PC-3 (cell line): Measurements from ENCODE around the gene MYLK. TPM values are rescaled to one million over a fixed set of nuclear protein-coding genes. Genes with fewer than 3 reads are reported as not detected.

Experiments used
- ATAC-seq: fragments of 200-7000 bp; cut with Tn5 transposase; 2 replicates; pipeline ENCODE4 v1.9.1; 2020; ENCODE audit warnings: mild to moderate bottlenecking, moderate library complexity
- BruUV-seq: library from RNA; stranded (reverse); fragments of 400-500 nt; replicated peaks from 2 replicates; lab custom pipeline; 2021; lab: Mats Ljungman, UMichigan
- CTCF ChIA-PET: fragments of 300-600 bp; sonication (Branson Sonifier 250); formaldehyde crosslinking; loops from one replicate; lab custom pipeline; 2022; ENCODE audit warnings: antibody characterized with exemption; lab: Charles Lee
- POLR2A ChIA-PET: fragments of 300-600 bp; sonication (Branson Sonifier 250); formaldehyde crosslinking; loops from one replicate; lab custom pipeline; 2022; ENCODE audit warnings: antibody characterized with exemption; ENCODE audit not compliant: unreplicated experiment; lab: Charles Lee
- DNase-seq: peaks from one replicate; pipeline ENCODE4 v3.0.0-alpha.2; 2015
- H2AFZ ChIP-seq: fragments of 300-600 bp; sonication (generic); 2 replicates; pipeline ENCODE4 v1.6.0; 2016; ENCODE audit warnings: antibody characterized with exemption, low read length
- H3F3A ChIP-seq: fragments of 300-600 bp; sonication (generic); one replicate; pipeline ENCODE4 v1.6.0; 2017; ENCODE audit warnings: antibody characterized with exemption, low read length, control low read depth, mild to moderate bottlenecking; ENCODE audit not compliant: unreplicated experiment
- H3K27ac ChIP-seq: fragments of 300-600 bp; sonication (generic); 2 replicates; pipeline ENCODE4 v1.5.1; 2016; ENCODE audit warnings: mild to moderate bottlenecking, low read length
- H3K27me3 ChIP-seq: fragments of 300-600 bp; sonication (generic); 2 replicates; pipeline ENCODE4 v1.6.1; 2016; ENCODE audit warnings: low read length, mixed read lengths
- H3K36me3 ChIP-seq: fragments of 300-600 bp; sonication (generic); 2 replicates; pipeline ENCODE4 v1.6.1; 2016; ENCODE audit warnings: low read depth, mixed run types, low read length, mixed read lengths
- H3K4me1 ChIP-seq: fragments of 300-600 bp; sonication (generic); 2 replicates; pipeline ENCODE4 v1.5.1; 2016; ENCODE audit warnings: low read length; ENCODE audit not compliant: insufficient read depth
- H3K4me2 ChIP-seq: fragments of 300-600 bp; sonication (generic); 2 replicates; pipeline ENCODE4 v1.6.0; 2016; ENCODE audit warnings: low read length
- H3K4me3 ChIP-seq: fragments of 300-600 bp; sonication (generic); 2 replicates; pipeline ENCODE4 v1.5.1; 2016; ENCODE audit warnings: mild to moderate bottlenecking, low read length, mixed read lengths
- H3K79me2 ChIP-seq: fragments of 300-600 bp; sonication (generic); 2 replicates; pipeline ENCODE4 v1.6.1; 2017; ENCODE audit warnings: low read length, mixed read lengths
- H3K9ac ChIP-seq: fragments of 300-600 bp; sonication (generic); 2 replicates; pipeline ENCODE4 v1.6.0; 2016; ENCODE audit warnings: mild to moderate bottlenecking, low read length
- H3K9me2 ChIP-seq: fragments of 300-600 bp; sonication (generic); replicated peaks from 2 replicates; pipeline ENCODE4 v1.6.1; 2016; ENCODE audit warnings: mixed run types, low read length, mixed read lengths
- H3K9me3 ChIP-seq: fragments of 300-600 bp; sonication (generic); 2 replicates; pipeline ENCODE4 v1.6.1; 2016; ENCODE audit warnings: low read length, mixed read lengths
- H4K20me1 ChIP-seq: fragments of 300-600 bp; sonication (generic); 2 replicates; pipeline ENCODE4 v1.6.1; 2016; ENCODE audit warnings: low read length, mixed read lengths
- CTCF ChIP-seq: fragments of 300-600 bp; sonication (generic); conservative IDR thresholded peaks from 2 replicates; pipeline ENCODE4 v1.5.1; 2017; ENCODE audit warnings: antibody characterized with exemption, low read depth, mild to moderate bottlenecking, low read length
- EZH2 ChIP-seq: fragments of 300-600 bp; sonication (generic); IDR thresholded peaks from one replicate; pipeline ENCODE4 v1.6.1; 2017; ENCODE audit warnings: antibody characterized with exemption, mild to moderate bottlenecking, low read length; ENCODE audit not compliant: unreplicated experiment
- EZH2phosphoT487 ChIP-seq: fragments of 300-600 bp; sonication (generic); IDR thresholded peaks from 2 replicates; pipeline ENCODE4 v1.6.1; 2018; ENCODE audit warnings: mild to moderate bottlenecking, antibody characterized with exemption, low read length, borderline replicate concordance
- intact Hi-C: fragments of 100-400 bp; cut with micrococcal nuclease; formaldehyde crosslinking; loops from 2 replicates; pipeline ENCODE4 v1.9.0; 2023
- total RNA-seq: library from RNA; depleted of rRNA; stranded (reverse); fragments of >200 nt; gene quantifications from 2 replicates; pipeline ENCODE4 v1.2.3, GENCODE V29; 2014

MYLK gene
- total RNA-seq, 1 experiment from 2014 or later, result 6.9 TPM

- H3K9me3 ChIP-seq, result no peaks in the 10 kb centered on the region
- H3K4me2 ChIP-seq, result peak overlapping the region; percentile 58; the same call in 1 of the 2 replicates
- H2AFZ ChIP-seq, result no peak overlapping the region
- BruUV-seq, result no TSS peak
- no peaks in the 10 kb centered on the region for H3K36me3 ChIP-seq
- TF ChIP-seq EZH2phosphoT487 (no peak), EZH2 (no peak), CTCF (no peak)
- ATAC-seq, result no peak
- POLR2A ChIA-PET, result no interaction called here
- no peak overlapping the region for H3K9ac ChIP-seq
- H3K27ac ChIP-seq, result no peak overlapping the region
- H3K27me3 ChIP-seq, result no peaks in the 10 kb centered on the region
- no peak for DNase-seq
- no peak overlapping the region for H3K4me3 ChIP-seq
- no peaks in the 10 kb centered on the region for H3K79me2 ChIP-seq
- H4K20me1 ChIP-seq, result no peaks in the 10 kb centered on the region
- intact Hi-C loops, result loop anchor here (2.0 kb wide), 2 partner anchors 17 to 83 kb away; no protein-coding TSS in a partner anchor
- CTCF ChIA-PET, result no interaction called here
- peaks cover 28% of the 10 kb centered on the region for H3K4me1 ChIP-seq
- H3F3A ChIP-seq, result no peaks in the 10 kb centered on the region
- H3K9me2 ChIP-seq, result no peaks in the 10 kb centered on the region
These were observed 132.7 kb downstream of the MYLK start for GRCh38 chr3:123751433-123751832.

GRCh38 chr3:123750659-123751420, 133.3 kb downstream of the MYLK start:
- Histone ChIP-seq H3K79me2 (no peaks in the 10 kb centered on the region), H3K4me2 (peak overlapping the region; percentile 58), H2AFZ (peak overlapping the region; percentile 52), H3F3A (no peaks in the 10 kb centered on the region), H3K9me3 (no peaks in the 10 kb centered on the region), H3K4me1 (peaks cover 23% of the 10 kb centered on the region), H3K9me2 (no peaks in the 10 kb centered on the region), H3K27me3 (no peaks in the 10 kb centered on the region), H4K20me1 (no peaks in the 10 kb centered on the region), H3K27ac (0 out of 2 replicates have a peak overlapping the region, but pooled peaks have one; percentile 9), H3K36me3 (no peaks in the 10 kb centered on the region), H3K4me3 (no peak overlapping the region), H3K9ac (no peak overlapping the region)
- intact Hi-C loops, result loop anchor here (1.0 to 2.0 kb wide), 3 partner anchors 16 to 189 kb away; no protein-coding TSS in a partner anchor
- CTCF ChIA-PET, result interaction anchor here (0.6 kb wide), 1 partner anchor 32 kb away, joined by 3 read pairs; no protein-coding TSS in a partner anchor
- TF ChIP-seq EZH2, result no peak
- no peak for TF ChIP-seq EZH2phosphoT487
- TF ChIP-seq CTCF, result no peak; the same call in 1 of the 2 replicates
- POLR2A ChIA-PET, result no interaction called here
- peak; percentile 95 for DNase-seq
- no TSS peak for BruUV-seq
- ATAC-seq, result peak; percentile 94
